ENCODE results near the gene FAM13A.

GRCh38 chr4:88771883-88772450 is 285.0 kb downstream of the FAM13A start:
- no peak for TF ChIP-seq POLR2A (IDR thresholded peaks at IDR 0.05)
- TF ChIP-seq, protein P1, sequence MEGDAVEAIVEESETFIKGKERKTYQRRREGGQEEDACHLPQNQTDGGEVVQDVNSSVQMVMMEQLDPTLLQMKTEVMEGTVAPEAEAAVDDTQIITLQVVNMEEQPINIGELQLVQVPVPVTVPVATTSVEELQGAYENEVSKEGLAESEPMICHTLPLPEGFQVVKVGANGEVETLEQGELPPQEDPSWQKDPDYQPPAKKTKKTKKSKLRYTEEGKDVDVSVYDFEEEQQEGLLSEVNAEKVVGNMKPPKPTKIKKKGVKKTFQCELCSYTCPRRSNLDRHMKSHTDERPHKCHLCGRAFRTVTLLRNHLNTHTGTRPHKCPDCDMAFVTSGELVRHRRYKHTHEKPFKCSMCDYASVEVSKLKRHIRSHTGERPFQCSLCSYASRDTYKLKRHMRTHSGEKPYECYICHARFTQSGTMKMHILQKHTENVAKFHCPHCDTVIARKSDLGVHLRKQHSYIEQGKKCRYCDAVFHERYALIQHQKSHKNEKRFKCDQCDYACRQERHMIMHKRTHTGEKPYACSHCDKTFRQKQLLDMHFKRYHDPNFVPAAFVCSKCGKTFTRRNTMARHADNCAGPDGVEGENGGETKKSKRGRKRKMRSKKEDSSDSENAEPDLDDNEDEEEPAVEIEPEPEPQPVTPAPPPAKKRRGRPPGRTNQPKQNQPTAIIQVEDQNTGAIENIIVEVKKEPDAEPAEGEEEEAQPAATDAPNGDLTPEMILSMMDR (IDR thresholded peaks at IDR 0.05): no peak

Data from esophagus squamous epithelium (tissue), 4 donors.